GM18907 (cell line): ENCODE data around the gene NINL.
"Not testable (repeated sequence)": the region's sequence is repeated elsewhere in the genome, so short reads cannot be mapped to it uniquely, and the experiment has no call there.

ENCODE experiments used
- ATAC-seq: cut with Tn5 transposase; IDR thresholded peaks from one replicate; pipeline ENCODE4 v1.9.1; 2021; ENCODE audit warnings: mild to moderate bottlenecking, moderate library complexity; ENCODE audit not compliant: unreplicated experiment

The NINL gene

DNA sequence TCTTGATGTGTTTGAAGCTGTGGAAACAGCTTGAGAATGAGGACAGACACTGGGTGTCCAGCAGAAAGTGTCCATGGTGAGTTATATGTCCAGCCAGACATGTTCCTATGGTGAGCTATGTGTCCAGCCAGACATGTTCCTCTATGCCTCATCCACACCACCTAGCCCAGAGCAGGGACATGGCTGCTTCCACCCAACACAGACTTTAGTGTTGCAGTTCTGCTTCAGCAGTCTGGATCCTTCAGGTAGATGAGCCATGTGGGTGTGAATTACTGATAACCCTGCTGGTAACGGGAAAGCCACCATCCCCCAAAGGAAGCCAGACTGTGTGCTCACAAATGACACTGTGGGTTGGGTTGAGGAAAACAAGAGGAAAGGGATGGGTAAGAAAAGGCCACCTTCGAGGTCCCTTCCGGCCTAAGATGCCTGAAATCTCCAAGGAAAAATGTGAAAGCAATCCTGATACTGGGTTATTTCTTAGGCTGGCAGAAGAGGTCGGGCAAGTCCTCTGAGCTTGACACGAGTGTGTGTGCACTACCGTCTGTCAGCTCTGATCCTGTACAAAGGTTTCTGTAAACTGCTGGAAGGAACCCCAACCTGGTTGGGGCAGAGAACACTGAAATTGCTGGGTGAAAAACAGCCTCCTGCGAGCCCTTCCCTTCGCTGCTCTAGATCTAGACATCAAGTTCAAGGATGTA is 77.8 kb downstream of the NINL start:
- no peak for ATAC-seq

DNA sequence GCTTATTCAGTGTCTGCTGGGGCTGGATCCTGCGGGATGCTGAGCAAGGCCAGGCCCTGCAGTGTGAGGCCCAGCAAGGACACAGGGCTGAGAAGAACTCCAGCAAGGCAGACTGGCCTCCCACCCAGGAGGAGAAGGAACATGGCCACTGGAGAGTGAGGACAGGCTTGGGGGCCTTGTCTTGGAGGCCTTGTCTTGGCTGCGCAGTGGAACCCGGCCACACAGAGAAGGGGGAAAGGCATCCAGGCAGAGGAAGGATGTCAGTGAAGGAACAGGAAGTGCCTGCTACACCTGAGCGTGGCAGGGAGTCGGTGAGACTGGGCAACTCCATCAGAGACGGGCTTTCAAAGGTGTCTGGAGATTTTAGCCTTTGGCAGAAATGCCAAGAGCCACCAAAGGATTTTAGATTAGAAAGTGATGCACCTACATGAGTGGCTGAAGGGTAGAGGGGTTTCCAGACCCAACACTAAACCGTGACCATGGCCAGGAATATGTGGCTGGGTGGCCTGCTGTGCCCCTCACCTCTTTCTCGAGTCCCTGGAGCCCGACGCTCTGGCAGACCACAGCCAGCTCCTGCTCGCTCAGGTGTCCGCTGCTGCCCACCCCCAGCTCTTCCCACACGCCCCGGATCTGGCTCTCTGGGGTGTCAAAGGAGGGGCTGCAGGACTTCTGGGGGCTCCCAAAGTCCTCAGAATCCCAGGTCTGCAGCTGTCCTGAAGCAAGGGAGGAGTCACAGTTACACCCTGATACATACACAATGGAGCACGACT is 80.8 kb downstream of the NINL start:
- ATAC-seq, result no peak

DNA sequence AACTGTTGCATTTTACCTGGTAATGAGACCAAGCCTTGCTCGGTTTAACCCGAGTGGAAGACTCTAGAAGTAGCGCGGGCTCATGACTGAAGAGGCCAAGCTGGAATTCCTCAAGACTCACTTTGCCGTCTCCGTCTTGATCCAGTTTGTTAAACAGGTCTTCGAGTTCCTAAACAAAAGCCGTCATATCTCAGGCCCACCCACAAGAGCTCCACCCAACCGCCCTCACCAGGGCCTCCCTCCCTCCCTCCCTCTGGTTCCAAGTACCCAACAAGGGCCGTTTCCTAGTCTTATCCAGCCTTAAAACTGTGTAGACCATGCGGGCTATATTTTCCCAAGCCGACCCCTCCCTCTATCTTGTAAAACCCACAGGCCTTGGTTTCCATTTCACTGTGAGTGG is 81.4 kb downstream of the NINL start:
- ATAC-seq, result no peak

DNA sequence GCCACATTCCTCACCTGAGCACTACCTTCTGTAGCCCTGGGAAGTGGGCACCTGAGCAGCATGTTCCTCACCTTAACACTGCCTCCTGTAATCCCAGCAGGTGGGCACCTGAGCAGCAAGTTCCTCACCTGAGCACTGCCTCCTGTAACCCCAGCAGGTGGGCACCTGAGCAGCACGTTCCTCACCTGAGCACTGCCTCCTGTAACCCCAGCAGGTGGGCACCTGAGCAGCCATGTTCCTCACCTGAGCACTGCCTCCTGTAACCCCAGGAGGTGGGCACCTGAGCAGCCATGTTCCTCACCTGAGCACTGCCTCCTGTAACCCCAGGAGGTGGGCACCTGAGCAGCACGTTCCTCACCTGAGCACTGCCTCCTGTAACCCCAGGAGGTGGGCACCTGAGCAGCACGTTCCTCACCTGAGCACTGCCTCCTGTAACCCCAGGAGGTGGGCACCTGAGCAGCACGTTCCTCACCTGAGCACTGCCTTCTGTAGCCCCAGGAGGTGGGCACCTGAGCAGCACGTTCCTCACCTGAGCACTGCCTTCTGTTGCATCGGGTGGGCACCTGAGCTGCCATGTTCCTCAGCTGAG is 82.2 kb downstream of the NINL start:
- not testable (repeated sequence) for ATAC-seq

DNA sequence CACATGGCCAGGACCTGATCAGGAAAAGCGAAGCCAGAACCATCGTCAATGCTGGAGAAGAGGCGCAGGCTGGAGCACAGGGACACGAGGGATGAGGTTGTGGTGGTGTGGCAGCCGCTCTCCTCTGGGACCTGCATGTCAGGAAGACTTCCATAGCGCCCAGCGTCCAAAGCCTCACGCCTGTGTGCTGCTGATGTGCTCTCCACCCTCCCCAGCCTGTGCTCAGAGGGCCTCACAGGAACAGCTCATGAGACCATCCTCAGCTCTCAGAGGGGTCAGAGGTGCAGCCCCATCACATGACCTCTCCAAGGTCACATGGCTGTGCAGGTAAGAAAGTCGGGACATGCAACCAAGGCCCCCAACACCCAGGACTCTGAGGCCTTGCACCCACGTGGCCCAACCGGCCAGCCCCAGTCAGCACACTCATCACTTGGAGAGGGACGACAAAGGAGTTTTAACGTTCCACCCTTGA is 84.4 kb downstream of the NINL start:
- no peak for ATAC-seq

DNA sequence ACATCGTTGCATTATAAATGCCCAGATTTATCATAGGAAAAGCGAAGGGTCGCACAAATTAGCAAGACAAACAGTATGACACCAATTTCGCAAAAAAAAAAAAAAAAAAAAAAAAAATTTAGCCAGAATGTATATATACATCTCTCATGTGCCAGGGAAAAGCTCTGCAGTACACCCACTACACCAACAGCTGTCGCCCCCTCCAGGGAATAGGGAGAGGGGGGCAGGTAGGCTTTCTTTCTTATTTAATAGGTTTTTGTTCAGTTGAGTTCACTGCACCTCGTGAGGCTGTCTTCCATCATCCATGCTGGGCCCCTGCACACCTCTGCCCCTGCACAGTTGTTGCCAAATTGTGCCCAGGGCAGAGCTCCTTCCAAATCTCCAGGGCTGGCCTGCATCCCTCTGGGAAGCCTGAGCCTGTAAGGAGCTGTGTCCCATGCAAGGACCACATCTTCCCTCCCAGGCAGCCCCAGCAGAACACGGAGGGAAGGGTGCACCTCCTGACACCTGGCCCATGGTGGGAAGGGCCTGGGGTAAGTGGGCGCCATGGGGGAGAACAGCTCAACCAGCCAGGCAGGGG is 85.4 kb downstream of the NINL start:
- no peak for ATAC-seq

DNA sequence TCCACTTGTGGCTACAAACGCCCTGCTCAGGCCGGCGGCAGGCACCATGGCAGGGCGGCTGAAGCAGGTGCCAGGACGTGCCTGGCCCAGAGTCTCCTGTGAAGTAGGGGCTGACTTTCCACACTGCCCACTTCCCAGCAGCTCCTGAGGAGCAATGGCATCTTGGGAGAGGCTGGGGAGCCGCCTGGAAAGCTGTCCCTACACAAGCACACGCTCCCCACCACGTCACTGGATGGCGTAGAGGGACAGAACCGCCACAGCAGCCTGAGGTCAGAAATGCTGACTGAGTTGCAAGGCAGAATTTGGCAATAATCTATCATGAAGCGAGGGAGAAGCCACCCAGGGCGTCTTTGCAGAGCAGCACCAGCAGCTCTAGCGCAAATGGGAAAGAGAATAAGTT is 86.3 kb downstream of the NINL start:
- ATAC-seq, result no peak

DNA sequence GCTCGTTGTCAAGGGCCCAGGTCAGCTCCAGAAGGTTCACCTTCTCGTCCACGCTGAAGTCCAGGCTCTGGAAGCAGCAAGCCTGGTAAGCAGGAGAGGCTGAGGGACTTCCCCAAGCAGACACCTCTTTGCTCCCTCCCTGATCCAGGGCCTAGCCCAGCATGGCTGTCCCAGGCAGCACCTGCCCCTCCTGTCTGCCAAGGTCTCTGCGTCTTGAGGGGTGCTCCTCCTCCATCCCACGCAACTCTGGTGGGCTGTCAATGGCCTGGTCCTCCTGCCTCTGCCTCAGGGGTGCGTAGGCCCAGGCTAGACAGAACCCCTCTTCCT is 87.1 kb downstream of the NINL start:
- ATAC-seq, result no peak

DNA sequence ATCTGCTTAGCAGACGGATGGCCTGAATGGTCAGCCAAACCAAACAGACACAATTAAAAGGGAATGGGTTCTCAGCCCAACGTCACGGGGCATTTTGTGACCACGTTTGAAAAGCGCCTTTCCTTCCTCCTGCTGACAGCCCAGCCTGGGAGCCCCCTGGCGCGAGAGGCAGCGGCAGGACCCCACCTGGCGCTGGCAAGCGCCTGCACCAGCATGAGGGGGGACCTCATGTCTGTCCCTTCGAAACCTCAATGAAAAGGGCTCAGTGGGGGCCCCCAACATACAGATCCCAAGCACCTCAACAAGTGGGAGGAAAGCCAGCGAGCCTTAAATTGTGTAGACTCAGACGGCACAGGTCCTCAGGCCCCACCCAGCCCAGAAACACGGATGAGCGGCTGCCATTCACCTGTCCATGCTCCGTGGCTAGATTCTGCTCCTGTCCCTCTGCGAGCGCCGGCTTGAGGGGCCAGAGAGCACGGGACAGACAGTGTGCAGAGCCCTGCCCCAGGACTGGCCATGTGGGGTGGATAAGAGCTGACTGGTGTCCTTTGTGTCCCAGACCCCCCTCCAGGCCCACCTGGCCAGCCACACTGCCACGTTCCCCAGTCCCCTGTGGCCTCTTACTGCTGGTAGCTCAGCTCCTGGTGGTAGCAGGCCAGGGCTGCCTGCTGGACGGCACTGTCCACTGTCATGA is 87.6 kb downstream of the NINL start:
- ATAC-seq, result no peak

DNA sequence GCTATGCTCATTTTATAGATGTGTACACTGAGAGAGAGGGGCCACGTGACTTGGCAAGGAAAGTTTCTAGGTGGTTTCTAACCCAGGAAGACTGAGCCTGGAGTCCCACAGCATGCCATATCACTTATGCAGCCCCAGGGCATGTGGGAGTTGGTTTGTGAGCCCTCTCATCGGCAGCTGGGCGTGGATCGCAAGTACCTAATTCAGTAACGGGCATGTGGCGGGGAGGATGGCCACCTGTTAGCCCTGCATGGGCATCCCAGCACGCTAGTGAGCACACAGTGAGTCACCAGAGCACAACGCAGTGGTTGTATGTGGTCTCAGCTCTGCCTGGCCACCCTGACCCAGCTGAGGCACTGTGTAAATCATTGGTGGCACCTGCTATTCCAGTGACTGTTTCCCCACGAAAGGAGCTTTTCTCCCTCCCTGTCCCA is 88.3 kb downstream of the NINL start:
- ATAC-seq, result no peak

DNA sequence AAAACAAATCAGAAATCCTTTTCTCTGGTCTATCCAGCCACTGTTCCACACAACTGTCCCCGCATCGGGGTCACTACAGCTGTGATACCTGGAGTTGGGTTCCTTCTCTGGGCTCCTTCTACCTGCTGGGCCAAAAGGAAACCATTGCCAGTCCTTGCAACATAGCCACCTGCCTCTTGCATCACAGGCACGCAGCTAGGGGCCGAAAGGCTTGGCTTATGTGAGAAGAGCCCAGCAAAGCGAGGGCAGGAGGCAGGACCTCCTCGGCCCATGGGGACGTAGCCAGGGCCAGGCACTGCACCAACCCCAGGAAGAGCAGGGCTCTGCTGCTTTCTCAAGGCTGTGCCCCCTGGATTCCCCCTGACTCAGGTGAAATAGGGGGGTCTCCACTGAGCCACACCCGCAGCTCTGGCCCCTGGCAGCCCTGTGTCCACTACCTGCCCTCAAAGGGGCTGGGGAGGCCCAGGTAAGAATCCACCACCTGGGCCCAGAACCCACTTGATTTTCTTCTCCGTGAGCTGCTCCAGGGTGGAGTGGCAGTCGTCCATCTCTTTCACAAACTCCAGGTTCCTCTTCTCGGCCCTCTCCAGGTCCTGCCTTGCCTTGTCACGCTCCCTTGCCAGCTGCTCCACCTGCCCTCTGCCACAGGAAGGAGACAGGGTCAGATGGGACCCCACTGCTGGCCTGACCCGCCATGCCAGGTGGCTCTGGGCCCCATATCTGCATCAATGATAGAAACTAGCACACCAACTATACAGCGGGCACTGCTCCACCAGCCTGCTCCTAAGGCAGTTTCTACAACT is 89.0 kb downstream of the NINL start:
- no peak for ATAC-seq

DNA sequence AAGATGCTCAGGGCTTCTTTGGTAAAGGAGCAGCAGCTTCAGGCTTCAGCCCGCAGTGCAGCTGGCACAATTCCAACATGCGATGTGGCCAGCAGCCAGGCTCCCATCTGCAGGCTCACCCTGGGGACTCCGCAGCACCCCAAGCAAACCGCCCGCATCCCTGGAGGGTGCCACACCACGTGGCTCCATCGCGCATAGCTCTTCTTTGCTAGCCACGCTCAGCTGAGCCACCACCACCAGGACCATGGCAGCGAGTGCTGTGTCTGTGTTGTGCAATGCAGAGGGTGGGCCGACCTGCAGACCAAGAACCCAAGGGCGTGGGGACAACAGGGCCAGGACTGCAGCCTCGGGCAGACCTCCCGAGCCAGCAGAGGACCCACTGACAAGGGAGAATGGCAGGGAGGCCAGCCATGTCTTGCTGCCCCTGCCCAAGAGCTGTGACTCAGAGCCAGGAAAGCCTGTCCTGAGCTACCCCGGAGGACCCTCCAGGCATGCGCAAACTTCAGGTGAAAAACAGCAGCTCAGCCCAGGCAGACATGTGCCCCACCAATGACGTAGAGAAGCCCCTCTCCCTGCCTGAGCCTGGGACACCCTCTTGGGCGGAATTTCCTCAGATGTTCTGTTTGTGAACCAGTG is 90.0 kb downstream of the NINL start:
- ATAC-seq, result no peak

DNA sequence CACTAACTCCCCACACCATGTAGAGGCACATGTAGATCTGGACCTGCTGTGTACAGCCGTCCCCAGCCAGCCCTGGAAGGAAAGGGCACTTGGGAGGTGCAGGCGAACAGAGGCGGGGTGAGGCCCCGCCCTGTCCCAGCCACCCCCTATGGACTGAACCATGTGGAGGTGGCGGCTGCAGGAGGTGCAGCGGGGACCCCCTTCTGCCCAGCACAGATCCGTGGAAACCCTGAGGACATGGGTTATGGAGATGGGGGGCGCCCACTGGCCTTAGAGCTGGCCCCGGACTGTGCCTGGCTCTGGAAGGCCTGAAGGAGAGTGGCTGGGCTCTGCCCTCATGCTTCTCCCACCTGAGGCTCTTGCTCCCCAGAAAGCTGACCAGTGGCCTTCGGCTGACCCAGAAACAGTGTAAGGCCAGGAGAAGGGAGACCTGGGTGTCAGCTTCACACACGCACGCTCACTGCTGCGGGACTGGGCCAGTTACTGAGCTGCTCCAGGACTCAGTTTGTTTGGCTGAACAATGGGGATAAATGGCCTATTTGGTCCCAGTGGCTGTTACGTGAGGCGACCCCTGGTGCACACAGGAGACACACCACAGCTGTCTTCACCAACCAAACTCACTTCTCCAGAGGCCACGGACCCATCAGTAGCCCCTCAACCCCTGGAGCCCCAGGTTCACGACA is 90.7 kb downstream of the NINL start:
- no peak for ATAC-seq

DNA sequence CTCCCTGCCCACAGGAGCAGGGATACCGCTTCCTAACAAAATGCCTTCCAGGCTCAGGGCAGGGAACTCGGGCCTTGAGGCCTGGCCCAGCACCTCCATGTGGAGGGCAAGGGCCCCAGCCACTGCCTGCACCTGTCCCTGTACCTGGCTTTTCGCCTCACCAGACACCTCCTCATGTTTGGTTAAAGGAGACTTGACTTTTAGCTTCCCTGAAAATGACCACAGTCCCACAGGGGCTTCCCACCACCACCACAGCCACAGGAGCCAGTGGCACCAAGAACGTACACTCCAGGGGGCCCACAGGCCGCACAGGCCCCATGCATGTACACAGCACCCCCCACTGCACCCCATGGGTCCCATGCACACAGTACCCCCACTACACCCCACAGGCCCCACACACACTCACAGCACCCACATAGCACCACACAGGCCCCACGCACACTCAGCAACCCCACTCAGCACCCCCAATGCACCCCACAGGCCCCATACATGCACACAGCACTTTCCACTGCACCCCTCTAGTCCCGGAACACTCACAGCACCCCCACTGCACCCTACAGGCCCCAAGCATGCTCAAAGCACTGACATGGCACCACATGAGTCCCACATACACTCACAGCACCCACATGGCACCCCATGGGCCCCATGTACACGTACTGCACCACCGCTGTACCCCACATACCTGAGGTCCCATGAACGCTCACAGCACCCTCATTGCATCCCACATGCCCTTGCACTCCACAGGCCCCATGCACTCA is 91.4 kb downstream of the NINL start:
- ATAC-seq, result no peak

DNA sequence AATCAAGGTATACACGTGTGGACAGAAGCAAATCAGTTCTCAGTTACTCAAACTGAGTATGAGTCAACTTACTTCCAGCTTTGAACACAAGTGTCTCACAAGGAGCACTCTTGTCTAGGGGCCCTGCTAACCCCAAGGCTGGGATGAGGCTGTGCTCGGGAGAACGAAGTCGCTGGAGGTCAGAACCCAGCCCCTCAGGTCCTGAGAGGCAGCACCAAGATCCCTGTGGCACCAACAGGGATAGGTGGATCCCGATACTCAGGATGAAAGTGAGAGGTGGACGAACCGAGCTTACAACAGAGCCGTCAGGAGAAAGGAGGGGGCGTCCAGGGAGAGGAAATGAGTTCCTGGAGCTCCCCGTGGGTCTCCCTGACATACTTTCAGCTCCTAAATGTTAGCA is 92.2 kb downstream of the NINL start:
- no peak for ATAC-seq

DNA sequence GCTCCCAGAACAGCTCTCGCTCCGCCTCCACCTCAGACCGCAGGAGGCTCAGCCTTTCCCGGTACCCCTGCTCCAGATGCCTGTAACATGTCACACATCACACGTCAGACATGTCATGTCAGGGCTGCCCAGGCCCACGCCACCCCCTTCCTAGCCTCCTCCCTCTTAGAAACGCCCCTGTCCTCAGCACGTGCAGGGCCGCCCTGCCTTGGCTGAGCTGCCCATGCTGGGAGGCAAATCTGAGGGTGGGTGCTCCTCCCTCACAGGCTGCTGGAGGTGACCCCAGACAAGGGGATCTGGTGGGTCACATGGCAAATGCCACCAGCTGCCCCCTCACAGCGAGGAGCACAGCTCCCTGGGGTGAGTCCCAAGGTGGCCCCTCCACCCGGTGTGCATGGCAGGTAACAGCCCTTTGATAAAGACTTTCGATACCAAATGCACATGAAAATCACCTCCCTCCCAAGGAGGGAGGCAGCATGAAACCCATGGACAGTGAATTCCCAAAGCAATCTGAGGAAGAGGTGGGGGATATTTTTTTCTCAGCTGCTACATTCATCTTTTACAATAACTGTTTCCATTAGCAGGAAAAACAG is 93.8 kb downstream of the NINL start:
- ATAC-seq, result no peak

DNA sequence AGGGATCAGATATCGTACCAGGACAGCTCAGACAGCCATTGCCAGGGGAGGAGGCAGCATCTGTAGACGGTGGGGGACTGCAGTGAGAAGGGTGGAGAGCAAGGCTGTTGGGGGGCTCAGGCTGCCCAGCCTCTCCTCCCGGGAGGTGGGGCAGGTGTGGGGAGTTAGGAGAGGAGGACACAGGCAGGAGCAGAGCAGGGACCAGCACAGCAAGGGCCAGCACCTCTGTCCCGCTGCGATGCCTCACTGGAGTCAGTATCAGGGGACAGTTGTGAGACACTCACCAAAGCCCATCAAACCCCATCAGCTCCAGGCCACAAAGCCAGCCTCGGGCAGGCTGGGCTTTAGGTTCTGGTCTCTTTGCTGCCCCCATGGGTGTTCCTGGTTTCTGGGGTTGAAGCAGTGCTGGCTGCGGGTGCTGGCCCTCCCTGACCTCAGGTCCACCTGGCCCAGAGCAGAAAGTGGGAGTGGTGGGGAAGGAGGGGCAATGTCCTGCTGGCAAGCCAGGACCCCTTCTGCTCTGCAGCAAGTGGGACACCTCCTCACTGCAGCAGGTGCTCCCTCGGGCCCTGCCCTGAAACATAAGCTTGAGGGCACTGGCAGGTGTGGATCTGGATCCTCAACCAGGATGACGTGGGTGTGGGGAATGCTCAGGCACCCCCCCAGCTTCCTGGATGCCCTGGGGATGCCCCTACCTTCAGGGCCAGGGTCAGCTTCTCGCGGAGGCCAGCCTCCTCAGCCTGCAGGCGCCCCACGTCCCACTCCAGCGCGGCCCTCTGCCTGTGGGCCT is 94.5 kb downstream of the NINL start:
- no peak for ATAC-seq
